ENCODE results near the gene TCFL5.

DNA sequence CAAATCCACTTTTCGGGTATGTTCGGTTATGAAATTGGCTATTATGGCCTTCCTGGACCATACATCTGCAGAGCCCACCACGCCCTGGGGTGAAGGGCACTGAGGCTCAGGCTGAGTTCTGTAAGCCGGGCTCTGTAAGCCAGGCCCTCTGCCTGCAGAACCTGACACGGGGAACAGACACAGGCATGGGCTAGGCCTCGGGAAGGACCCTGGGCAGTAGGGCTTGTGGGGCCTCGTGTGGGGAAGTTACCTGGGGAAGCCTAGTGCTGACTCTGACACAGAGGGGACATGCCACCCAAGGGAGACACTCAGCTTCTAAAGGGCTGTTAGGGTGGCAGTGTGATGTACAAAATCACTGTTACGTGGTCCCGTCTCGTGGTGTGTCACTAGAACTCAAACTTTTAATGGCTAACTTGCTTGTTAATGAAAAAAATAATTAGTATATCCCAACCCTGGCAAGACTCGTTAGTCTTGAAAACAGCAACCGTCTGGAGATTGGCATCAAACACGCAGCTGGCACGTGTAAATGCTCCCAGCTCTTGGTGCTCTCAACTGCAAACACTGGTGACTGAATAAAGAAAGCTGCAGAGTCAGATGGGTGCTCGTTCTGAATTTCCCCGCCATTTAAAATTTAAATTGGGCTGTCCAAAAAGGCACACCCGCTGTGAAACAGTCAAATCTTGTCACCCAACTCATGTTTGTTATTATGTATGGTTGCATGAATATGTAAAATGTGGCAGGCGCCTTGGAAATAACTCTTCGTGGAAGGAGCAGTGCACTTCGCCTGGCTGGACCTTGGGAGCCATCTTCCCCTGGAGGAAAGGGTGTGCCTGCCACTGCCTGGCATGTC, 23.6 kb upstream of the TCFL5 start:
- TF ChIP-seq, protein P1, sequence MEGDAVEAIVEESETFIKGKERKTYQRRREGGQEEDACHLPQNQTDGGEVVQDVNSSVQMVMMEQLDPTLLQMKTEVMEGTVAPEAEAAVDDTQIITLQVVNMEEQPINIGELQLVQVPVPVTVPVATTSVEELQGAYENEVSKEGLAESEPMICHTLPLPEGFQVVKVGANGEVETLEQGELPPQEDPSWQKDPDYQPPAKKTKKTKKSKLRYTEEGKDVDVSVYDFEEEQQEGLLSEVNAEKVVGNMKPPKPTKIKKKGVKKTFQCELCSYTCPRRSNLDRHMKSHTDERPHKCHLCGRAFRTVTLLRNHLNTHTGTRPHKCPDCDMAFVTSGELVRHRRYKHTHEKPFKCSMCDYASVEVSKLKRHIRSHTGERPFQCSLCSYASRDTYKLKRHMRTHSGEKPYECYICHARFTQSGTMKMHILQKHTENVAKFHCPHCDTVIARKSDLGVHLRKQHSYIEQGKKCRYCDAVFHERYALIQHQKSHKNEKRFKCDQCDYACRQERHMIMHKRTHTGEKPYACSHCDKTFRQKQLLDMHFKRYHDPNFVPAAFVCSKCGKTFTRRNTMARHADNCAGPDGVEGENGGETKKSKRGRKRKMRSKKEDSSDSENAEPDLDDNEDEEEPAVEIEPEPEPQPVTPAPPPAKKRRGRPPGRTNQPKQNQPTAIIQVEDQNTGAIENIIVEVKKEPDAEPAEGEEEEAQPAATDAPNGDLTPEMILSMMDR (conservative IDR thresholded peaks at IDR 0.05), result no peak
- TF ChIP-seq EZH2 (IDR thresholded peaks at IDR 0.05; ENCODE audit: low read depth), result no peak
